Effector memory CD4-positive, alpha-beta T cell (primary cell): Measurements from ENCODE around the gene CAP2.

ENCODE experiments used
- DNase-seq, 3 donors: peaks; one replicate each; pipeline ENCODE4 v3.0.0-alpha.2; 2020
- H3K27ac ChIP-seq: 2 replicates; pipeline ENCODE4 v1.7.0; 2013; ENCODE audit warnings: mild to moderate bottlenecking, low read length, moderate library complexity; ENCODE audit not compliant: insufficient read depth, poor library complexity, severe bottlenecking
- H3K27me3 ChIP-seq: replicated peaks from 2 replicates; pipeline ENCODE4 v1.7.0; 2013; ENCODE audit warnings: mild to moderate bottlenecking, low read length; ENCODE audit not compliant: insufficient read depth, control insufficient read depth, poor library complexity, severe bottlenecking
- H3K36me3 ChIP-seq: 2 replicates; pipeline ENCODE4 v1.7.0; 2013; ENCODE audit warnings: mild to moderate bottlenecking, low read length, moderate library complexity; ENCODE audit not compliant: control insufficient read depth, insufficient read depth
- H3K4me1 ChIP-seq: 2 replicates; pipeline ENCODE4 v1.7.0; 2013; ENCODE audit warnings: low read length, mild to moderate bottlenecking; ENCODE audit not compliant: control insufficient read depth, insufficient read depth, poor library complexity, severe bottlenecking
- H3K4me3 ChIP-seq: 2 replicates; pipeline ENCODE4 v1.7.0; 2013; ENCODE audit warnings: low read length, low read depth, mild to moderate bottlenecking; ENCODE audit not compliant: insufficient read depth, poor library complexity, severe bottlenecking
- H3K9me3 ChIP-seq: 2 replicates; pipeline ENCODE4 v1.7.0; 2013; ENCODE audit warnings: mild to moderate bottlenecking, low read length, moderate library complexity; ENCODE audit not compliant: control insufficient read depth

CAP2 gene

DNA sequence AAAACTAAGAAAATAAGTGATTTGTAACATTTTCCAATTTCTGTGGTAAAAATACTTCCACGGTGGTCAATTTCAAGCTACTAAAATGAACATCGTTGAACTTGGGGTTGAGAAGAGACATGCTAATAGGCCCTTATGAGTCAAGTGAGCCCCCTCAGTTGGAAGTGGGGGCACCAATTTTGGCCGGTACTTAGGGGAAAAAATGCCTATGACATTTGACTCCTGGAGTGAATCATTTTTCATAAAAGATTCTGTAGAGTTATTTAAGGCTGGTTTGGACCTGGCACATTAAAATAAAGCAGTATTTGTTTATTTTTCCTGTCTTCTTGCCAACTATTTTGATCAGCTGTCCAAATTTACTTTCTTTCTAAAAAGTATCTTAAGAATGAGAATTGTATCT is 32.4 kb upstream of the CAP2 start:
- Histone ChIP-seq H3K9me3 (no peaks in the 10 kb centered on the region), H3K4me1 (no peaks in the 10 kb centered on the region), H3K27ac (no peak overlapping the region), H3K27me3 (no peaks in the 10 kb centered on the region), H3K36me3 (no peaks in the 10 kb centered on the region), H3K4me3 (no peak overlapping the region)
- no peak for DNase-seq

DNA sequence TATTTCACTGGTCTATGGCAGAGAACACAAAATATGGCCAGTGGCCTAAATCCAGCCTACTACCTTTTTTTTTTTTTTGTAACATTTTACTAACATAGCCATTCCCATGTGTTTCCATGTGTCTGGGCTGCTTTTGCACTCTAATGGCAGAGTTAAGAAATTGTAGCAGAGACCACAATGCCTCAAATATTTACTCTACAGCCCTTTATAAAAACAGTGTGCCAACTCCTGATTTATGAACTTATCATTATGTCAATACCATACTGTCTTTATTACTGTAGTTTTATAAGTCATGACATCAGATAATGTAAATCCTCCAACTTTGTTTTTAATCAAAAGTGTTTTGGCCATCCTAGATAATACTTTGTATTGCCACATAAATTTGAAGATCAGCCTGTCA is 27.4 kb upstream of the CAP2 start:
- H3K4me3 ChIP-seq, result no peak overlapping the region
- no peaks in the 10 kb centered on the region for H3K36me3 ChIP-seq
- H3K27ac ChIP-seq, result no peak overlapping the region
- no peak for DNase-seq
- no peaks in the 10 kb centered on the region for H3K27me3 ChIP-seq
- no peaks in the 10 kb centered on the region for H3K4me1 ChIP-seq
- no peaks in the 10 kb centered on the region for H3K9me3 ChIP-seq

DNA sequence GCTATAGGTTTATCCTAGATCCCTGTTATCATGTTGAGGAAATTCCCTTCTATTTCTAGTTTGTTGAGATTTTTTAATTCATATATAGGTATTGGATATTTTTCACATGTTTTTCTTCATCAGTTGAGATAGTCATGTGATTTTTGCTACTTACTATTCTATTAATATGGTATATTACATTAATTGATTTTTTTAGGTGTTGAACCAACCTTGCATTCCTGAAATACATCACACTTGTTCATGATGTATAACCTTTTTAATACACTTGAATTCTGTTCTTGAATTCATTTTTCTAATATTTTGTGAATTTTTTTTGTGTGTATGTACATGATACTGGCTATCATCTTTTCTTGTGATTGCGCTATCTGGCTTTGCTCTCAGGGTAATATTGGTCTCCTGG is 25.5 kb upstream of the CAP2 start:
- Histone ChIP-seq H3K4me1 (no peaks in the 10 kb centered on the region), H3K27ac (no peak overlapping the region), H3K36me3 (no peaks in the 10 kb centered on the region), H3K9me3 (no peaks in the 10 kb centered on the region), H3K4me3 (no peak overlapping the region), H3K27me3 (no peaks in the 10 kb centered on the region)
- no peak for DNase-seq

DNA sequence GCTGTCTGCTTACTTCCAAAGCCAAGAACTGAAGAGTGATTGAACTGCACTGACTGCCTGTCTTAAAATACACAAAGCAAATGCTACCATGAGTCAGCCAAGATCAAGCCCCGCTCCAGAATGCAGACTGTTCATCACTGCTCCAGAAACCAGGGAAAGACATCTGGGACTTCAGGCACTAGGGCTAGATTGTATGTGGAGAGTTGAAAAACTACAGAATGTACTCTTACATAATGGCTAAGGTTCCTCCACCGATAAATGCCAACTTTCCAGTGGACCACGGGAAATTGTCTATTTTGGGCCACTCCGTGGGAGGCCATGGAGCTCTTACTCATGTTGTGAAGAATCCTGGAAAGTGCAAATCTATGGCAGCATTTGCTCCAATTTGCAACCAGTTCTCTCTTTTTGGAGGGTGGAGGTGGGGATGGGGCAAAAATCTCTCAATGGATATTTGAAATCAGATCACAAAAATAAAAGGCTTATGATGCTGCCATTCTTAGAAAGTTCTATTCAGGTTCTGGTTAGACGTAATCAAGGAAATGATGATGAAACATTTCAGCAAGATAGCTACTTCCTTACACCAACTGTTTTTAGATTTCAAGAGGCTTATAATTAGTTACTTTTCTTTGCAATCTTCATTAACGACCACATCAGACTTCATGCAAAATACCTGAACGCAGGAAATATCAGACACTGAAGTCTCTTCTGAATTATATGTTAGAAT is 11.8 kb upstream of the CAP2 start:
- no peaks in the 10 kb centered on the region for H3K36me3 ChIP-seq
- no peak overlapping the region for H3K4me3 ChIP-seq
- no peaks in the 10 kb centered on the region for H3K4me1 ChIP-seq
- no peaks in the 10 kb centered on the region for H3K27me3 ChIP-seq
- H3K27ac ChIP-seq, result no peak overlapping the region
- DNase-seq, result no peak
- no peaks in the 10 kb centered on the region for H3K9me3 ChIP-seq

GRCh38 chr6:17385660-17386059 is 7.7 kb upstream of the CAP2 start:
- Histone ChIP-seq H3K9me3 (no peaks in the 10 kb centered on the region), H3K27me3 (no peaks in the 10 kb centered on the region), H3K4me3 (no peak overlapping the region), H3K27ac (no peak overlapping the region), H3K4me1 (no peaks in the 10 kb centered on the region), H3K36me3 (no peaks in the 10 kb centered on the region)
- no peak for DNase-seq

DNA sequence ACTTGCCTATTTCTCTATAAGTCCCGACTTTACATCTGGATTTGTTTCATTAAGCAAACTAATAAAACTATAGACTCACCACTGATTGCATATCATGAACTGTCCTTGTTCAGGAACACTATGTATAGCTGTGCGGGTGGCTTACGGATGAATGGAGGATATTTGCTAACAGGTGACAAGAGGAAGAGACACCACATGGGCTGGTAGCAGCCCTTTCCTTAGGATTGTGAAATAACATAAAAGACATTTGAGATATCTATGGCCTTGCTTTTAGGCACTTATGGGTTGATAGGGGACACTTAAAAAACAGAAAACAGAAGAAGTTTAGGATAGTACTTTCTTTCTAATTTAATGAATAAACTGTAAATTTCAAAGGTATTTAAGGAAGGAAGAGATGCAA is 5.0 kb upstream of the CAP2 start:
- H3K4me3 ChIP-seq, result no peak overlapping the region
- H3K36me3 ChIP-seq, result no peaks in the 10 kb centered on the region
- H3K4me1 ChIP-seq, result no peaks in the 10 kb centered on the region
- H3K27me3 ChIP-seq, result peaks cover 7% of the 10 kb centered on the region
- no peak for DNase-seq
- H3K9me3 ChIP-seq, result no peaks in the 10 kb centered on the region
- H3K27ac ChIP-seq, result no peak overlapping the region

DNA sequence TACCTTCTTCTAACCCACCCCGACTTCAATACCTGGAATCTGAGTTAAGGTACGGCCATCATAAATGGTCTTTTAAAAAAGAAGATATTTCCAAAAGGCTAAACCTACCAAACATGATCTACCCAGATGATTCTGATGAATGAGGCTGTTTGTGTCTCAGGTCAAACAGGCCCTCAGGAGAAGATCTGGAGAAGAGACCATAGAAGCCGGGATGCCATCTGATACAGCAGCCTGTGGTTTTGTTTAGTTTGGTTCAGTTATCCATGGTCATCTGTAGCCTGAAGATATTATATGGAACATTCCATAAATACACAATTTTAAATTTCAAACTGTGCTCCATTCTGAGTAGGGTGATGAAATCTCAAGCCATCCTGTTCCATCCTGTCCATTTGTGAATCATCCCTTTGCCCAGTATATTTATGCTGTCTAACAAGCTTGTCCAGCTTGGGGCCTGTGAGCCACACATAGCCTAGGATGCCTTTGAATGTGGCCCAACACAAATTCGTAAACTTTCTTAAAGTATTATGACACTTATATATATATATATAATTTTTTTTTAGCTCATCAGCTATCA is 4.0 kb upstream of the CAP2 start:
- H3K9me3 ChIP-seq, result no peaks in the 10 kb centered on the region
- no peaks in the 10 kb centered on the region for H3K4me1 ChIP-seq
- H3K4me3 ChIP-seq, result no peak overlapping the region
- H3K36me3 ChIP-seq, result no peaks in the 10 kb centered on the region
- H3K27ac ChIP-seq, result no peak overlapping the region
- H3K27me3 ChIP-seq, result peaks cover 9% of the 10 kb centered on the region
- DNase-seq, result no peak

- H3K27ac ChIP-seq, result no peak overlapping the region
- peaks cover 9% of the 10 kb centered on the region for H3K27me3 ChIP-seq
- H3K4me1 ChIP-seq, result no peaks in the 10 kb centered on the region
- no peak for DNase-seq
- no peak overlapping the region for H3K4me3 ChIP-seq
- H3K36me3 ChIP-seq, result no peaks in the 10 kb centered on the region
- H3K9me3 ChIP-seq, result no peaks in the 10 kb centered on the region
Measured at GRCh38 chr6:17390276-17390675, 3.1 kb upstream of the CAP2 start.

DNA sequence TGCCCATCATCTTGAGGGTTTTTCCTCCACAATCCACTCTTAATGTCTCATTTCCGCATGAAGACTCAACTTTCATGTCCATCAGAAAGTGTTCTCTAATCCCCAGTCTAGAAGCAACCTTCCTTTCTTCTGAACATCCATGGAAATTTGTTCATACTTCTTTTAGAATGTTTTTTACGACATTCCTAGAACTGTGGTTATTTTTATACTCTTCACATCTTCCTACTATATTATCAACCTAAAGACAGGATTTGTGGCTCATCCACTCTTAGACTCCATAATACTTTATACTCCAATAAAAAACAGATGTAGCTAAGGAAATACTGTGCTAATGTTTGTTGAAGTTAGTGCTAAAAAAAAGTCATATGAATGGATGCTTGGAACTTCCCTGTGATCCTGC is 1.4 kb upstream of the CAP2 start:
- H3K9me3 ChIP-seq, result no peaks in the 10 kb centered on the region
- H3K27ac ChIP-seq, result no peak overlapping the region
- H3K4me1 ChIP-seq, result no peaks in the 10 kb centered on the region
- no peaks in the 10 kb centered on the region for H3K36me3 ChIP-seq
- no peak for DNase-seq
- H3K4me3 ChIP-seq, result no peak overlapping the region
- peaks cover 9% of the 10 kb centered on the region for H3K27me3 ChIP-seq

DNA sequence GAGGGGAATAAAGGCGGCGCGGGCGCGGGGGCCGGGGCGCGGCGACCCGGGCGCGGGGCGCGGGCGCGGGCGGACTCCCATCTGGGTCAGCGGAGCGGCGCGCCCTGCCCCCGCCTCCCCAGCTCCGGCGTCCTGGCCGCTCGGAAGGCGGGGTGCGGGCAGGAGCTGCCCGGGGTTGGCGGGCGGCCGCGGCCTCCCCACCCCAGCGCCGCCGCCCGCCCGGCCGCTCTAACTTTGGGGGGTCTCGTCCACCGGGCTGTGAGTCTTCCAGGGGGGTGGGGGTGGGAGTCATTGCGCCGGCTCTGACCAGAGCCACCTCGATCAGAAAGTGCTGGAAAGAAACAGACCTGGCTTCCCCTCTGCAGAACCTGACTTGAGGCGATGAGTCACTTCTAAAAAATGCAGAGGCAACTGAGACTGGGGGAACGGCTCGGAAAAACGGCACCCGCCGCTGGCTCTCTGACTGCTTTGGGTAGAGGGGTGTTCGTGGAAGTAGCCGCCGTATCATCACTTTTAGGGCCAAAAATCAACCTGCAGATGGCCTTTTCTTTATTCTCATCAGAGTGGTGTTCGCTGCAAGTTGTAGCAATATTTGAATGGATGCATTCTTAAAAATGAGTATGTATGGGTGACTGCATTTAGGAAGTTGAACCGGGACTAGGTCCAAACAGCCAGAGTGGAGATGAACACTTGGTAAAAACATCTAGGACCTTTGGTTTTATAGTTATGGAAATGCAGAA is 667 bp downstream of the CAP2 start:
- H3K27ac ChIP-seq, result no peak overlapping the region
- no peaks in the 10 kb centered on the region for H3K4me1 ChIP-seq
- H3K4me3 ChIP-seq, result no peak overlapping the region
- no peak for DNase-seq
- H3K36me3 ChIP-seq, result no peaks in the 10 kb centered on the region
- no peaks in the 10 kb centered on the region for H3K9me3 ChIP-seq
- H3K27me3 ChIP-seq, result peaks cover 9% of the 10 kb centered on the region
